Neural progenitor cell (in vitro differentiated cells): ENCODE measurements around the gene CA10.

Experiments used
- CTCF ChIP-seq: fragments of 200-600 bp; sonication (generic); IDR thresholded peaks from 2 replicates; pipeline ENCODE4 v1.5.1; 2017; ENCODE audit warnings: antibody characterized with exemption, mild to moderate bottlenecking
- EZH2 ChIP-seq: fragments of 200-600 bp; sonication (generic); IDR thresholded peaks from 2 replicates; pipeline ENCODE4 v1.6.1; 2017; ENCODE audit warnings: antibody characterized with exemption, mild to moderate bottlenecking, moderate library complexity

GRCh38 chr17:51722994-51723393, 435.5 kb downstream of the CA10 start:
- TF ChIP-seq CTCF (no peak), EZH2 (no peak)
